Measurements from ENCODE around the gene WBP1. TPM values are rescaled to one million over a fixed set of nuclear protein-coding genes. Genes with fewer than 3 reads are reported as not detected.

WBP1 gene
- total RNA-seq, 1 experiment from 2014 or later, result 66.0 TPM

DNA sequence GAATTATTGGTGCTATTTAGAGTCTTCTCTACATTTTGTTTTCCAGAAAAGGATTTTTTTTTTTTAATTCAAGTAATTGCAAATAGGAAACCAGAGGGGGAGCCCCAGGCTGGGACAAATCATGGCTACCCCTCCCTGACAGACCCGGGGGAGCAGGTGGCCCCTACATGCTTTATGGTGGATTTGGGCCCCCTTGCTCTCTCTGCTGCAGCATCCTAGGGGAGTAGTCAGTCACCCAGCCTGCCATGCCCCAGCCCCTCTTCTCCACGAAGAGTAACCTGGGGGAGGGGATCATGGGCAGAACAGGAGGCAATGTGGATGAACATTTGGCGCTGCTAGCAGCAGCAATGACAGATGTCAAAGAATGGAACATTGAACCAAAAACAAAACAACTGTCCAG, 41.5 kb upstream of the WBP1 start (continued):
- TF ChIP-seq, protein P1, sequence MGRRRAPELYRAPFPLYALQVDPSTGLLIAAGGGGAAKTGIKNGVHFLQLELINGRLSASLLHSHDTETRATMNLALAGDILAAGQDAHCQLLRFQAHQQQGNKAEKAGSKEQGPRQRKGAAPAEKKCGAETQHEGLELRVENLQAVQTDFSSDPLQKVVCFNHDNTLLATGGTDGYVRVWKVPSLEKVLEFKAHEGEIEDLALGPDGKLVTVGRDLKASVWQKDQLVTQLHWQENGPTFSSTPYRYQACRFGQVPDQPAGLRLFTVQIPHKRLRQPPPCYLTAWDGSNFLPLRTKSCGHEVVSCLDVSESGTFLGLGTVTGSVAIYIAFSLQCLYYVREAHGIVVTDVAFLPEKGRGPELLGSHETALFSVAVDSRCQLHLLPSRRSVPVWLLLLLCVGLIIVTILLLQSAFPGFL (CRISPR knock-in tag; IDR thresholded peaks at IDR 0.05; ENCODE audit: borderline replicate concordance), result no peak

DNA sequence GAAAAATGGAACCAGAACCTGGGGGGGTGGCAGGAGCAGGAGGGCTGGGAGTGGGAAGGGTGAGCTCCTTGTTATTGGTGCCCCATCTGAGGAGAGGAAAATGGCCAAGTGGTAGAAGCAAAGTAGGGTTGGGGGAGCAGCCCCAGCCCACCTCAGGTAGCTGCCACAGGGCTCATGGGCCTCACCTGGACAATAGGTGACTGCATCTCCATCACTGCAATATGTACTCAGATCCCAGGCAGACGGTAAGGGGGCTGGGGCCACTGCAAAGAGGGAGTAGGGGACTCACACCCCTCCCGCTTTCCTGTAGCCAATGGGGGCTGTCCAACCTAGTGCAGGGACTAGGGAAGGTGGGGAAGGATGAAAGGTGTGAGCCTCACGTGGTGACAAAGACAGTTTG, 41.0 kb upstream of the WBP1 start:
- CTCF ChIA-PET, result interaction anchor here (2.4 kb wide), 1 partner anchor 26 kb away, joined by 14 read pairs; no protein-coding TSS in a partner anchor
- H3K27ac Mint-ChIP-seq, result no peak overlapping the region
- no peak for DNase-seq (ENCODE audit: low spot score)

DNA sequence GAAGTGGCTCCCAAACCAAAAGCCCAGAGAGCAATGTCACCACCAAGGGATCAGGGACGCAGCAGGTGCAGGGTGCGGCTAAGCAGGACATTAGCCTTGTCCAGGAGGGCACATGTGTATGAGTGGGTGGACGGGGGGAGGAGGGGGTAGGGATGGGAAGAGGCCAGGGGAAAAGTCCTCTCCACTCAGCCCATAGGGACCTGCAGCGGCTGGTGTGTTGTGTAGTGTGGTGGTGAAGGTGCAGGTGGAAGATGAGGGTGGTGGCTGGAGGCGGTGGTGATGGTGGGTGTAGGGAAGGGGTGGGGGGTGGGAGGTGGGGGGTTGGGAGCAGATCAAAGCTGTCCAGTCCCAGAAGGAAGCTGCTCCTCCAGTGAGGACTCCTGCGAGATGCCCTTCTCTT, 40.5 kb upstream of the WBP1 start:
- DNase-seq (ENCODE audit: low spot score) (no peak), ATAC-seq (no peak)
- Mint-ChIP-seq H3K4me3 (no peak overlapping the region), H3K4me1 (peaks cover 23% of the 10 kb centered on the region), H3K27me3 (ENCODE audit: low read depth) (peaks cover 74% of the 10 kb centered on the region), H3K9me3 (no peaks in the 10 kb centered on the region), H3K27ac (no peak overlapping the region), H3K36me3 (no peaks in the 10 kb centered on the region)
- POLR2A ChIA-PET, result no interaction called here
- TF ChIP-seq ZNF138 (CRISPR knock-in tag; conservative IDR thresholded peaks at IDR 0.05), result no peak
- TF ChIP-seq RORB (CRISPR knock-in tag; IDR thresholded peaks at IDR 0.05), result no peak
- TF ChIP-seq ZNF317 (CRISPR knock-in tag; IDR thresholded peaks at IDR 0.05; ENCODE audit: borderline replicate concordance, low read depth), result no peak
- no peak for TF ChIP-seq CBFB (CRISPR knock-in tag; IDR thresholded peaks at IDR 0.05; ENCODE audit: low read depth)
- no peak for TF ChIP-seq CREB1 (CRISPR knock-in tag; IDR thresholded peaks at IDR 0.05)
- TF ChIP-seq, protein P2, sequence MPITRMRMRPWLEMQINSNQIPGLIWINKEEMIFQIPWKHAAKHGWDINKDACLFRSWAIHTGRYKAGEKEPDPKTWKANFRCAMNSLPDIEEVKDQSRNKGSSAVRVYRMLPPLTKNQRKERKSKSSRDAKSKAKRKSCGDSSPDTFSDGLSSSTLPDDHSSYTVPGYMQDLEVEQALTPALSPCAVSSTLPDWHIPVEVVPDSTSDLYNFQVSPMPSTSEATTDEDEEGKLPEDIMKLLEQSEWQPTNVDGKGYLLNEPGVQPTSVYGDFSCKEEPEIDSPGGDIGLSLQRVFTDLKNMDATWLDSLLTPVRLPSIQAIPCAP (CRISPR knock-in tag; IDR thresholded peaks at IDR 0.05), result no peak
- no peak for TF ChIP-seq IRF2 (CRISPR knock-in tag; IDR thresholded peaks at IDR 0.05; ENCODE audit: borderline replicate concordance, low read depth)
- no peak for TF ChIP-seq HMGA2 (CRISPR knock-in tag; IDR thresholded peaks at IDR 0.05)
- TF ChIP-seq ZNF232 (CRISPR knock-in tag; IDR thresholded peaks at IDR 0.05), result no peak
- TF ChIP-seq, protein P3, sequence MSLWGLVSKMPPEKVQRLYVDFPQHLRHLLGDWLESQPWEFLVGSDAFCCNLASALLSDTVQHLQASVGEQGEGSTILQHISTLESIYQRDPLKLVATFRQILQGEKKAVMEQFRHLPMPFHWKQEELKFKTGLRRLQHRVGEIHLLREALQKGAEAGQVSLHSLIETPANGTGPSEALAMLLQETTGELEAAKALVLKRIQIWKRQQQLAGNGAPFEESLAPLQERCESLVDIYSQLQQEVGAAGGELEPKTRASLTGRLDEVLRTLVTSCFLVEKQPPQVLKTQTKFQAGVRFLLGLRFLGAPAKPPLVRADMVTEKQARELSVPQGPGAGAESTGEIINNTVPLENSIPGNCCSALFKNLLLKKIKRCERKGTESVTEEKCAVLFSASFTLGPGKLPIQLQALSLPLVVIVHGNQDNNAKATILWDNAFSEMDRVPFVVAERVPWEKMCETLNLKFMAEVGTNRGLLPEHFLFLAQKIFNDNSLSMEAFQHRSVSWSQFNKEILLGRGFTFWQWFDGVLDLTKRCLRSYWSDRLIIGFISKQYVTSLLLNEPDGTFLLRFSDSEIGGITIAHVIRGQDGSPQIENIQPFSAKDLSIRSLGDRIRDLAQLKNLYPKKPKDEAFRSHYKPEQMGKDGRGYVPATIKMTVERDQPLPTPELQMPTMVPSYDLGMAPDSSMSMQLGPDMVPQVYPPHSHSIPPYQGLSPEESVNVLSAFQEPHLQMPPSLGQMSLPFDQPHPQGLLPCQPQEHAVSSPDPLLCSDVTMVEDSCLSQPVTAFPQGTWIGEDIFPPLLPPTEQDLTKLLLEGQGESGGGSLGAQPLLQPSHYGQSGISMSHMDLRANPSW (CRISPR knock-in tag; conservative IDR thresholded peaks at IDR 0.05; ENCODE audit: low read depth), result no peak
- TF ChIP-seq, protein P4, sequence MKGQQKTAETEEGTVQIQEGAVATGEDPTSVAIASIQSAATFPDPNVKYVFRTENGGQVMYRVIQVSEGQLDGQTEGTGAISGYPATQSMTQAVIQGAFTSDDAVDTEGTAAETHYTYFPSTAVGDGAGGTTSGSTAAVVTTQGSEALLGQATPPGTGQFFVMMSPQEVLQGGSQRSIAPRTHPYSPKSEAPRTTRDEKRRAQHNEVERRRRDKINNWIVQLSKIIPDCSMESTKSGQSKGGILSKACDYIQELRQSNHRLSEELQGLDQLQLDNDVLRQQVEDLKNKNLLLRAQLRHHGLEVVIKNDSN (CRISPR knock-in tag; IDR thresholded peaks at IDR 0.05), result no peak
- CTCF ChIA-PET, result interaction anchor here (1.0 to 1.4 kb wide), 2 partner anchors 26 to 83 kb away, joined by 3 to 4 read pairs; no protein-coding TSS in a partner anchor

More for the DNA sequence above, 41.0 kb upstream of the WBP1 start:
- H3K9me3 Mint-ChIP-seq, result no peaks in the 10 kb centered on the region
- POLR2A ChIA-PET, result no interaction called here
- peaks cover 19% of the 10 kb centered on the region for H3K4me1 Mint-ChIP-seq
- H3K4me3 Mint-ChIP-seq, result no peak overlapping the region
- TF ChIP-seq GTF2I (CRISPR knock-in tag; conservative IDR thresholded peaks at IDR 0.05) (no peak), ETV6 (CRISPR knock-in tag; IDR thresholded peaks at IDR 0.05) (no peak), RORB (CRISPR knock-in tag; IDR thresholded peaks at IDR 0.05) (no peak), OVOL2 (CRISPR knock-in tag; IDR thresholded peaks at IDR 0.05; ENCODE audit: borderline replicate concordance) (no peak), CBFB (CRISPR knock-in tag; IDR thresholded peaks at IDR 0.05; ENCODE audit: low read depth) (no peak), ZNF423 (CRISPR knock-in tag; IDR thresholded peaks at IDR 0.05) (no peak), FOXK1 (CRISPR knock-in tag; IDR thresholded peaks at IDR 0.05) (no peak)
- TF ChIP-seq, protein P5, sequence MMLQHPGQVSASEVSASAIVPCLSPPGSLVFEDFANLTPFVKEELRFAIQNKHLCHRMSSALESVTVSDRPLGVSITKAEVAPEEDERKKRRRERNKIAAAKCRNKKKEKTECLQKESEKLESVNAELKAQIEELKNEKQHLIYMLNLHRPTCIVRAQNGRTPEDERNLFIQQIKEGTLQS (CRISPR knock-in tag; conservative IDR thresholded peaks at IDR 0.05), result no peak
- no peak for ATAC-seq
- peaks cover 73% of the 10 kb centered on the region for H3K27me3 Mint-ChIP-seq (ENCODE audit: low read depth)
- H3K36me3 Mint-ChIP-seq, result no peaks in the 10 kb centered on the region
